Measurements from ENCODE around the gene SNTG2.

Gene SNTG2

DNA sequence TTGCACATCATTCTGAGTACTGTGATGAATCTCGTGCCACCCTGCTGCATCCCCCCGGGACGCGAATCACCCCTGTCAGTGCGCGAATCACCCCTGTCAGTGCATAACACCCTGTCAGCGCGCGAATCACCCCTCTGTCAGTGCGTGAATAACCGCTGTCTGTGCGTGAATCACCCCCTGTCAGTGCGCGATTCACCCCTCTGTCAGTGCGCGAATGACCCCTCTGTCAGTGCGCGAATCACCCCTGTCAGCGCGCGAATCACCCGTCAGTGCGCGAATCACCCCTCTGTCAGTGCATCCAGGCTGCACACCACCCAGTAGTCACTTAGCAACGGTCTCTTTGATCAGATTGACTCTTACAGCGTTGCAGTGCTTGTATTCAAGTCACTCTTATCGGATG is 328.2 kb downstream of the SNTG2 start:
- H3K4me3 ChIP-seq (ENCODE audit: control insufficient read depth, low read depth, low read length), result no peak overlapping the region
- TF ChIP-seq, protein P1, sequence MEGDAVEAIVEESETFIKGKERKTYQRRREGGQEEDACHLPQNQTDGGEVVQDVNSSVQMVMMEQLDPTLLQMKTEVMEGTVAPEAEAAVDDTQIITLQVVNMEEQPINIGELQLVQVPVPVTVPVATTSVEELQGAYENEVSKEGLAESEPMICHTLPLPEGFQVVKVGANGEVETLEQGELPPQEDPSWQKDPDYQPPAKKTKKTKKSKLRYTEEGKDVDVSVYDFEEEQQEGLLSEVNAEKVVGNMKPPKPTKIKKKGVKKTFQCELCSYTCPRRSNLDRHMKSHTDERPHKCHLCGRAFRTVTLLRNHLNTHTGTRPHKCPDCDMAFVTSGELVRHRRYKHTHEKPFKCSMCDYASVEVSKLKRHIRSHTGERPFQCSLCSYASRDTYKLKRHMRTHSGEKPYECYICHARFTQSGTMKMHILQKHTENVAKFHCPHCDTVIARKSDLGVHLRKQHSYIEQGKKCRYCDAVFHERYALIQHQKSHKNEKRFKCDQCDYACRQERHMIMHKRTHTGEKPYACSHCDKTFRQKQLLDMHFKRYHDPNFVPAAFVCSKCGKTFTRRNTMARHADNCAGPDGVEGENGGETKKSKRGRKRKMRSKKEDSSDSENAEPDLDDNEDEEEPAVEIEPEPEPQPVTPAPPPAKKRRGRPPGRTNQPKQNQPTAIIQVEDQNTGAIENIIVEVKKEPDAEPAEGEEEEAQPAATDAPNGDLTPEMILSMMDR (IDR thresholded peaks at IDR 0.05; ENCODE audit: control insufficient read depth, insufficient read depth, low read depth, low read length, missing control alignments), result no peak
- DNase-seq (ENCODE audit: low read depth), result no peak

DNA sequence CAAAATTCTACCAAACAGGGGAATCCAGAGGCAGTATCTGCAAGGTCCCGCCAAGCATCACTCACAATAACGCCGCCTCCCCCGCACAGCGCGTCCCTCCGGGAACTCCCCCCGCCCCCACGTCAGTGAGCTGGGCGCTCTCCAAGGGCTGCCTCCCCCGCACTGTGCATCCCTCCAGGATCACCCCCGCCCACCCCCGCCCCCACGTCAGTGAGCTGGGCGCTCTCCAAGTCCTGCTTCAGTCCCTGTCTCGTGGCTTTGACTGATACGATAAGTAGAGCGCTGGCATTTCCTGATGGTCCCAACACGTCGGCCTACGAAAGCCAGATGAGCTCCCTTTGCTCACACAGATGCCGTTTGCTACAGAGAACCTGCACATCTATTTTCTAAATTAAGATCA is 331.9 kb downstream of the SNTG2 start:
- no peak for DNase-seq (ENCODE audit: low read depth)
- TF ChIP-seq, protein P1 (IDR thresholded peaks at IDR 0.05; ENCODE audit: control insufficient read depth, insufficient read depth, low read depth, low read length, missing control alignments), result no peak
- H3K4me3 ChIP-seq (ENCODE audit: control insufficient read depth, low read depth, low read length), result no peak overlapping the region

DNA sequence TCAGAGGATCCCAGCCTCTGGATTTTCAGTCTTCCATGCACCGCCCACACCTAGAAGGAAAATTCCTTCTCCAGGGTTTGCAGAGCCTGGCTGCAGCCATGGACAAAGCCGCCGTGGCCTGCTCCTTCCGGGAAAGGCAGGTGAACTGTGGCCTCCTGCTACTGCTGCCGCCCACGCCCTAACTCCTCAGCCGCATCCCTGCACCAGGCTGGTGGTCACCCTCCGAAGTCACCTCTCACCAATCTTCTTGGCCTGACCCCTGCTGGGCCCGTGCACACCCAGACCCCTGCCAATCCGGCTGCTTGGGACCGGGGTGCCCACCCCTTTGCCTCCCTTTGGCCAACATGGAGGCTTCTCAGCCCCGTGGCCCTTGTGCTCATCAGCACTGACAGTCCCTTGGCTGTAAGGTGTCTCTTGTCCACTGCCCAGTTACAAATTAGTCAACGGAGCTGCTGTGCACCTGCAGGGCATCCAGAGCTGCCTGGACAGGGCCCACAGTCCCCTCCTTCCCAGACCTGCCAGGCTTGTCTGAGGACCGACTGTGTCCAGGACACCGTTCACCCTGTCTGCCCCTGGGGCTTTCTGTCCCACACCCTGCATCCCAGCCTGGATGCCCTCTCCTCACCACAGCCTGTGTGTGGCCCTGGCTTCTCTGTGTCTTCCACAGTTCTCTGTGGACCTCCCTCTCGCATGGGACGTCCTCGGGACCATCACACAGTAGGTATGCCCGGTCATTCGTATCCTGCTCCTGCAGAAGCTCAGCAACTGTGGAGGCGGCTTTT is 332.6 kb downstream of the SNTG2 start:
- no peak overlapping the region for H3K4me3 ChIP-seq (ENCODE audit: control insufficient read depth, low read depth, low read length)
- no peak for DNase-seq (ENCODE audit: low read depth)
- TF ChIP-seq, protein P1 (IDR thresholded peaks at IDR 0.05; ENCODE audit: control insufficient read depth, insufficient read depth, low read depth, low read length, missing control alignments), result no peak

DNA sequence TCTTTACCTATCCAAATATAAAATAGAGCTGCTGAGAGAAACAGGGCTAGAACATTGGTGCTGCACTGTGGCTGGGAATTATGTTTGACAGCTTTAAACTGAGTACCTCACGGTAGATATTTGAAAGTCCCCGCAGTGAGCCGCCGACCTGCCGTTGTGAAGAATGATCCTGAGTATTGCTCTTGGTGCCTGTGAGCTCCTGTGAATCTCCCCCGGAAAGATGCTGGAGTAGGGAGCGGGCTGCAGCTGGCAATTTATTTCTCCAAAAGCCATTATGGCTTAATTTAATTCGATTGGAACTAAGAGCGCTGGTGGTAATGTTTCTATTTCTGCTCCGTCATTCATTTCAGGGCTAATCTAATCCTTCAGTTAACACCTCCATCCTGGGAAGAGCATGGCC is 333.2 kb downstream of the SNTG2 start:
- TF ChIP-seq, protein P1 (IDR thresholded peaks at IDR 0.05; ENCODE audit: control insufficient read depth, insufficient read depth, low read depth, low read length, missing control alignments), result no peak
- H3K4me3 ChIP-seq (ENCODE audit: control insufficient read depth, low read depth, low read length), result no peak overlapping the region
- no peak for DNase-seq (ENCODE audit: low read depth)

DNA sequence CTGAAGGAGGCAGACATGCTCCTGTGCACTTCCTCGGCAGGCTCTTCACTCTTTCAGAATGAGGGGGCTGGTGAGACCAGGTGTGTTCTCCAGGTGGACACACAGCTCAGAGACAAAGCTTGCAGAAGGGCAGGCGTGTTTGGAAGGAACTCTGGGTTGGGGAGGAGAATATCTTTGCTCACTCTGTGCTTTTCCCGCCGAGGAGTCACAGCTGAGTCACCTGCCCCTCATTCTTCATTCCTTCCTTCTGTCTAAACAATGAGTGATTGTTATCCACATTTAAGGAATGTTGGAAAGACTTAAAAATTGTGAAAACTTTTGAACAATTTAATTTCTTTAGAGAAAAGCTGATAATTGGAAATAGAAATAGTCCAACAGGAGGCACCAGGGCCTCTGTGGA is 336.3 kb downstream of the SNTG2 start:
- TF ChIP-seq, protein P1 (IDR thresholded peaks at IDR 0.05; ENCODE audit: control insufficient read depth, insufficient read depth, low read depth, low read length, missing control alignments), result no peak
- no peak for DNase-seq (ENCODE audit: low read depth)
- H3K4me3 ChIP-seq (ENCODE audit: control insufficient read depth, low read depth, low read length), result no peak overlapping the region

DNA sequence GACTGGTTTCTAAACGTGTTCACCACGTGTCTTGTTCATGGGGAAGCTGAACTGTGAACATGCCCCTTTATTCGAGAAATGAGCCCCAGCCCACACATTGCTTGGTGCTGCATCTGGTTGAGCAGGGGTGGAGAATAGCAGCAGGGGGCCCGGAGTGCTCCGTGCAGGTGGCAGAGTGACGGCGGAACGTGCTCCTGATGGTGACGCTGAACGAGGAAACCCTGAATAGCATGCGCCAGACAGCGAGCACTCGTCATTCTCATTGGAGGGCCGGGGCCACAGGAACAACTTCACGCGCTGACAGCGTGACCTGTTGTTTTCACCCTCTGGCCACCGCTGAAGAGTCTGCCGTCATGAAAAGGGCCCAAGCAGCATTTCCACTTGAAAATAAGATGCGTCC is 336.8 kb downstream of the SNTG2 start:
- TF ChIP-seq, protein P1 (IDR thresholded peaks at IDR 0.05; ENCODE audit: control insufficient read depth, insufficient read depth, low read depth, low read length, missing control alignments), result no peak
- H3K4me3 ChIP-seq (ENCODE audit: control insufficient read depth, low read depth, low read length), result no peak overlapping the region
- DNase-seq (ENCODE audit: low read depth), result no peak

Measured in AG09309 (cell line).